ENCODE data around the gene MRAP. TPM values are rescaled to one million over a fixed set of nuclear protein-coding genes. Genes with fewer than 3 reads are reported as not detected.

Gene MRAP
- total and polyA plus RNA-seq, 9 of the 15 experiments (the other 6 are each of a cell fraction or from before 2014, with no cell fraction given): 0.63 to 2.3 TPM; not detected in 7

- TF ChIP-seq RERE (CRISPR knock-in tag; IDR thresholded peaks at IDR 0.05; ENCODE audit: borderline replicate concordance) (no peak), PTBP1 (IDR thresholded peaks at IDR 0.05; ENCODE audit: low read depth, low read length) (no peak), NR0B1 (IDR thresholded peaks at IDR 0.05; ENCODE audit: partially characterized antibody) (no peak)
These were observed 17.1 kb upstream of the MRAP start (continued) for GRCh38 chr21:32281531-32281930.

- in situ Hi-C loops (cut with MboI): no loop called here
- WGBS (ENCODE audit: insufficient coverage, low coverage, missing lambda C conversion rate): 53% methylated on average over 6 of the region's 6 CpGs
- ChIA-PET CTCF (ENCODE audit: low intra/inter-chr PET ratio) (no interaction called here), POLR2A (no interaction called here)
- Histone ChIP-seq H3K4me3 (no peak overlapping the region), H3K9me3 (replicated peaks; ENCODE audit: control insufficient read depth, insufficient read depth, low read depth, low read length) (no peaks in the 10 kb centered on the region), H3K27me3 (ENCODE audit: control insufficient read depth in 2 of 2, insufficient read depth in 2 of 2, low read length in 2 of 2) (no peaks in the 10 kb centered on the region), H2AFZ (ENCODE audit: low read depth, low read length) (no peak overlapping the region), H3K79me2 (ENCODE audit: control insufficient read depth, insufficient read depth, low read length) (peaks cover 15% of the 10 kb centered on the region), H3K9ac (ENCODE audit: insufficient read depth in 1 of 2, low read depth in 2 of 2, low read length in 2 of 2) (no peak overlapping the region), H3K9me1 (ENCODE audit: control insufficient read depth, insufficient read depth, low read length) (no peaks in the 10 kb centered on the region), H4K20me1 (replicated peaks; ENCODE audit: control insufficient read depth, insufficient read depth, low read length) (no peaks in the 10 kb centered on the region), H3K4me2 (ENCODE audit: insufficient read depth, low read length) (no peak overlapping the region), H3K4me1 (replicated peaks in 1 of 2; ENCODE audit: control insufficient read depth in 2 of 2, insufficient read depth in 2 of 2, low read length in 2 of 2) (peaks cover 0 to 11% of the 10 kb centered on the region in 2 experiments; a peak in 3 of 5 replicates), H3K36me3 (ENCODE audit: control insufficient read depth, insufficient read depth, low read length) (peaks cover 3% of the 10 kb centered on the region; the same call in 1 of the 3 replicates), H3K27ac (ENCODE audit: extremely low read depth, low read depth, low read length) (no peak overlapping the region)
- FAIRE-seq (no peak), DNase-seq (ENCODE audit: extremely low read depth in 1 of 4, low spot score in 3 of 4) (no peak), ATAC-seq (no peak)
- TF ChIP-seq ZNF431 (CRISPR knock-in tag; IDR thresholded peaks at IDR 0.05) (peak; percentile 76; the same call in 1 of the 2 replicates), CHD2 (IDR thresholded peaks at IDR 0.05; ENCODE audit: low read depth, low read length) (peak; percentile 65), ZNF778 (CRISPR knock-in tag; IDR thresholded peaks at IDR 0.05) (no peak)
- BruUV-seq (replicated peaks): no TSS peak
- intact Hi-C loops (cut with micrococcal nuclease): no loop called here
These were observed 15.7 kb upstream of the MRAP start for GRCh38 chr21:32282992-32283391.

Data from K562 (cell line).